Neuronal stem cell (in vitro differentiated cells): ENCODE measurements around the gene EMC10.

Experiments
- DNase-seq: peaks from one replicate; pipeline ENCODE4 v3.0.0-alpha.2; 2013; ENCODE audit warnings: low spot score
- H2AFZ ChIP-seq: one replicate; pipeline ENCODE4 v1.6.1; 2013; ENCODE audit warnings: mild to moderate bottlenecking, low read length, inconsistent platforms
- H2AK5ac ChIP-seq: 2 replicates; pipeline ENCODE4 v1.6.1; 2013; ENCODE audit warnings: low read depth, mild to moderate bottlenecking, inconsistent platforms, low read length, moderate library complexity, mixed read lengths
- H2BK120ac ChIP-seq: 2 replicates; pipeline ENCODE4 v1.6.1; 2013; ENCODE audit warnings: low read depth, mild to moderate bottlenecking, inconsistent platforms, low read length, moderate library complexity, mixed read lengths
- H2BK12ac ChIP-seq: one replicate; pipeline ENCODE4 v1.6.1; 2013; ENCODE audit warnings: low read length, inconsistent platforms
- H2BK15ac ChIP-seq: 2 replicates; pipeline ENCODE4 v1.6.1; 2013; ENCODE audit warnings: mild to moderate bottlenecking, low read length, inconsistent platforms, mixed read lengths
- H2BK5ac ChIP-seq: one replicate; pipeline ENCODE4 v1.6.1; 2013; ENCODE audit warnings: inconsistent platforms, mild to moderate bottlenecking, low read length, moderate library complexity
- H3K14ac ChIP-seq: one replicate; pipeline ENCODE4 v1.6.1; 2013; ENCODE audit warnings: low read length, inconsistent platforms
- H3K18ac ChIP-seq: 2 replicates; pipeline ENCODE4 v1.6.1; 2013; ENCODE audit warnings: low read length, inconsistent platforms
- H3K23ac ChIP-seq: 2 replicates; pipeline ENCODE4 v1.6.1; 2013; ENCODE audit warnings: low read depth, mild to moderate bottlenecking, mixed read lengths, low read length, inconsistent platforms; ENCODE audit not compliant: poor library complexity
- H3K27ac ChIP-seq: replicated peaks from 3 replicates; pipeline ENCODE4 v1.5.1; 2013; ENCODE audit warnings: low read length, inconsistent platforms
- H3K27me3 ChIP-seq, 3 experiments: 2 replicates each; pipeline ENCODE4 v1.6.1; 2013; ENCODE audit warnings: low read length in 3 of 3, mild to moderate bottlenecking in 2 of 3, inconsistent platforms in 1 of 3, low read depth in 1 of 3, mixed read lengths in 1 of 3, moderate library complexity in 1 of 3; ENCODE audit not compliant: control insufficient read depth in 3 of 3, insufficient read depth in 3 of 3
- H3K36me3 ChIP-seq, 2 donors: replicated peaks in 1 of 2; 2 replicates each; pipeline ENCODE4 v1.6.1; 2013; ENCODE audit warnings: low read length in 2 of 2; ENCODE audit not compliant: control insufficient read depth in 2 of 2, insufficient read depth in 2 of 2
- H3K4ac ChIP-seq: 2 replicates; pipeline ENCODE4 v1.6.1; 2013; ENCODE audit warnings: inconsistent platforms, mild to moderate bottlenecking, low read length, moderate library complexity
- H3K4me1 ChIP-seq, 2 donors: 1 replicate in 1 of 2; 2 replicates in 1 of 2; pipeline ENCODE4 v1.6.1; 2013; ENCODE audit warnings: low read length in 2 of 2, low read depth in 1 of 2; ENCODE audit not compliant: control insufficient read depth in 2 of 2, insufficient read depth in 1 of 2
- H3K4me2 ChIP-seq: one replicate; pipeline ENCODE4 v1.6.1; 2013; ENCODE audit warnings: mild to moderate bottlenecking, low read length, inconsistent platforms; ENCODE audit not compliant: insufficient read depth, poor library complexity, severe bottlenecking
- H3K4me3 ChIP-seq, 2 donors: 2 replicates each; pipeline ENCODE4 v1.5.1; 2013; ENCODE audit warnings: low read length in 2 of 2, mild to moderate bottlenecking in 2 of 2, inconsistent platforms in 1 of 2, moderate library complexity in 1 of 2
- H3K79me1 ChIP-seq: one replicate; pipeline ENCODE4 v1.6.1; 2013; ENCODE audit warnings: low read depth, mild to moderate bottlenecking, inconsistent platforms, low read length, moderate library complexity
- H3K9ac ChIP-seq: one replicate; pipeline ENCODE4 v1.6.1; 2013; ENCODE audit warnings: mild to moderate bottlenecking, low read depth, low read length, inconsistent platforms; ENCODE audit not compliant: poor library complexity
- H3K9me3 ChIP-seq, 2 donors: replicated peaks in 1 of 2; 2 replicates each; pipeline versions ENCODE3 to v1.6.1; 2013; ENCODE audit warnings: low read length in 2 of 2, mild to moderate bottlenecking in 2 of 2, inconsistent platforms in 1 of 2, low read depth in 1 of 2, mixed read lengths in 1 of 2, moderate library complexity in 1 of 2; ENCODE audit not compliant: control insufficient read depth in 2 of 2, insufficient read depth in 1 of 2
- H4K8ac ChIP-seq: one replicate; pipeline ENCODE4 v1.6.1; 2013; ENCODE audit warnings: low read depth, mild to moderate bottlenecking, inconsistent platforms, low read length, moderate library complexity
- H4K91ac ChIP-seq: one replicate; pipeline ENCODE4 v1.6.1; 2013; ENCODE audit warnings: low read length, low read depth, mild to moderate bottlenecking, inconsistent platforms; ENCODE audit not compliant: poor library complexity
- WGBS, 2 donors: extraction: QIAGEN DNeasy Blood & Tissue Kit; methylation state at CpG; one replicate each; pipeline ENCODE4 v1.1.7; 2013; ENCODE audit warnings: missing lambda C conversion rate in 2 of 2, mixed read lengths in 1 of 2; ENCODE audit not compliant: insufficient read length in 2 of 2, insufficient replicate concordance in 1 of 2; ENCODE audit errors: extremely low coverage in 2 of 2; 5-methylcytosine and 5-hydroxymethylcytosine counted together

The EMC10 gene

DNA sequence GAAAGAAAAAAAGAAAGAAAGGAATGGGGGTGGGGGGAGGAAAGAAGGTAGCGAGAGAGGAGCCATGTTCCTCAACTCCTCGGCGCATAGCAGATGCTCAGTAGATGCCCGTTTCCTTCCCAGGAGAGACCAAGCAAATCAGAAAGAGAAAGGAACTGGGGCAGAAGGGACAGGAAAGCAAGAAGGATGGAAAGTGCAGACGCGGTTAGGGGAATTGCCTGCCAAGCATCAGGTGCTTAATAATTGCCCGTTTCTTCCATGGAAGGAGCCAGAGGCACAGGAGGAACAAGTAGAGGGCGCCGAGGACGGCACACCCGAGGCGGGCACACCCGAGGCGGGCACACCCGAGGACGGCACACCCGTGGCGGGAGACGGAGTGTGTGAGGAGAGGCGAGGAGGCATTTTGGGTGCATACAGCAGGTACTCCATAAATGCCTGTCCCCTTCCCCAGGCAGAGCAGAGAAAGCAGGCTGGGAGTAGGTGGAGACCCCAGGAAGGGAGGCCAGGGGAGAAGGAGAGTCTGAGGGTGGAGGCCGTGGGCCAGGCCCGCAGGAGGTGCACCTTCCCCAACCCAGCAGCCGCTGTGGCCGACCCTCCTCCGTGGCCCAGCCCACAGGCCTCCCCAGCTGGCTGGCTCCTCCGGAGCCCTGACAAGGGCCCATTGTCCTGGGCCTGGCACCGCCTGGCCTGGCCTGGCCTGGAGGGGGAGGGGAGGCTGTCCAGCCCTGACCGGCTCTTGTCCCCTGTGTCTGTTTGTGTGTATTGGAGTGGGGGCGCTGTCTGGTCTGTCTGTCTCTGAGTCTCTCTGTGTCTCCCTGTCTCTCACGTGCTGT is 20.1 kb downstream of the EMC10 start:
- Histone ChIP-seq H2AFZ (peak overlapping the region; percentile 92), H2BK5ac (no peak overlapping the region), H3K27ac (no peak overlapping the region), H3K9ac (peak overlapping the region; percentile 63), H2AK5ac (peak overlapping the region; percentile 94), H2BK15ac (no peak overlapping the region), H3K27me3 (peaks cover 0 to 63% (median 6%) of the 10 kb centered on the region in 3 experiments), H3K4me1 (peaks cover 21 to 31% of the 10 kb centered on the region in 2 donors), H3K4me2 (no peak overlapping the region), H4K91ac (no peak overlapping the region), H3K14ac (no peak overlapping the region), H2BK12ac (peak overlapping the region; percentile 82), H3K18ac (peak overlapping the region; percentile 85), H3K79me1 (peaks cover 3% of the 10 kb centered on the region), H4K8ac (no peak overlapping the region), H3K23ac (no peak overlapping the region), H2BK120ac (no peak overlapping the region), H3K36me3 (no peaks in the 10 kb centered on the region), H3K9me3 (no peaks in the 10 kb centered on the region), H3K4me3 (no peak overlapping the region), H3K4ac (no peak overlapping the region)
- WGBS, 2 donors = no CpG with 5 or more reads among the region's 30 CpGs
- no peak for DNase-seq

DNA sequence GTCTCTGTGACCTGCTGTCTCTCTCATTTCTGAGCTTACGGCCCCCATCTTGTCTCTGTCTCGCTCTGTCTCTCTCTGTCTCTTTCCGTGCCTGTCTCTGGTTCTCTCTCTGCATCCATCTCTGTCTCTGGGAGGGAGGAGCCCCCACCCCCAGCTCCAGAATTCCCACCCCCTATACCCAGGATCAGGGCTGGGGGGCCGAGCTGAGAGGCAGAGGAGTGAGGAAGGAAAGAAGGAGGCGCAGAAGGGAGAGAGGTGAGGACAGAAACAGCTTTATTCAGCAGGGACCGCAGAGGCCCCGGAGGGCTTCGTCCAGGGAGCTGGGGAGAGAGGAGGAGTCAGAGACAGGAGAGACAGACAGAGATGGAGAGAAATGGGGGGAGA is 20.7 kb downstream of the EMC10 start:
- H3K27ac ChIP-seq = no peak overlapping the region

GRCh38 chr19:50498219-50499056 is 22.1 kb downstream of the EMC10 start:
- no peak for DNase-seq
- H3K27ac ChIP-seq = no peak overlapping the region
- no peak overlapping the region for H2BK15ac ChIP-seq

More for the DNA sequence above, 20.7 kb downstream of the EMC10 start:
- H2BK15ac ChIP-seq = no peak overlapping the region
- H3K9ac ChIP-seq = no peak overlapping the region
- no peak overlapping the region for H4K8ac ChIP-seq
- peak overlapping the region; percentile 94 for H2AK5ac ChIP-seq
- no peaks in the 10 kb centered on the region for H3K9me3 ChIP-seq
- no peak overlapping the region for H2BK5ac ChIP-seq
- no peaks in the 10 kb centered on the region for H3K36me3 ChIP-seq
- H3K14ac ChIP-seq = no peak overlapping the region
- H3K4me2 ChIP-seq = no peak overlapping the region
- peak overlapping the region; percentile 33 for H3K18ac ChIP-seq
- no peak overlapping the region for H3K4ac ChIP-seq
- H3K79me1 ChIP-seq = peaks cover 3% of the 10 kb centered on the region
- H2AFZ ChIP-seq = peak overlapping the region; percentile 92
- H3K27me3 ChIP-seq = peaks cover 0 to 57% (median under 1%) of the 10 kb centered on the region in 3 experiments
- peak overlapping the region; percentile 75 for H2BK12ac ChIP-seq
- peak overlapping the region; percentile 59 for H4K91ac ChIP-seq
- no peak overlapping the region for H2BK120ac ChIP-seq
- DNase-seq = no peak
- no peak overlapping the region for H3K4me3 ChIP-seq
- peaks cover 18 to 32% of the 10 kb centered on the region in 2 donors for H3K4me1 ChIP-seq
- no CpG with 5 or more reads among the region's 8 CpGs for WGBS, 2 donors
- no peak overlapping the region for H3K23ac ChIP-seq

More at GRCh38 chr19:50498219-50499056, 22.1 kb downstream of the EMC10 start:
- Histone ChIP-seq H4K8ac (no peak overlapping the region), H3K4me1 (peaks cover 15 to 27% of the 10 kb centered on the region in 2 donors), H2AK5ac (no peak overlapping the region), H3K14ac (no peak overlapping the region), H3K18ac (no peak overlapping the region), H4K91ac (no peak overlapping the region), H3K9me3 (no peaks in the 10 kb centered on the region), H3K4me3 (no peak overlapping the region), H3K9ac (no peak overlapping the region), H3K27me3 (peaks cover 0 to 43% (median 0%) of the 10 kb centered on the region in 3 experiments), H3K4me2 (no peak overlapping the region), H3K23ac (no peak overlapping the region), H2BK12ac (no peak overlapping the region), H2BK120ac (no peak overlapping the region), H2AFZ (no peak overlapping the region), H2BK5ac (no peak overlapping the region), H3K36me3 (no peaks in the 10 kb centered on the region), H3K4ac (no peak overlapping the region), H3K79me1 (peaks cover 3% of the 10 kb centered on the region)
- WGBS, 2 donors = no CpG with 5 or more reads among the region's 11 CpGs
